Mesothelial cell of epicardium (in vitro differentiated cells): ENCODE results near the gene PPIP5K1. TPM values are rescaled to one million over a fixed set of nuclear protein-coding genes. Genes with fewer than 3 reads are reported as not detected.
"Not testable (repeated sequence)": the region's sequence is repeated elsewhere in the genome, so short reads cannot be mapped to it uniquely, and the experiment has no call there.

Experiments
- DNase-seq, 2 experiments: peaks; one replicate each; pipeline ENCODE4 v3.0.0; 2021; ENCODE audit warnings: low spot score in 2 of 2; ENCODE audit not compliant: unreplicated experiment in 2 of 2
- H3K27ac Mint-ChIP-seq: 2 replicates; pipeline ENCODE4 v1.8.0; 2021; ENCODE audit warnings: mixed read lengths
- H3K27me3 Mint-ChIP-seq: 2 replicates; pipeline ENCODE4 v1.8.0; 2021; ENCODE audit warnings: low read depth, mixed read lengths
- H3K36me3 Mint-ChIP-seq: 2 replicates; pipeline ENCODE4 v1.8.0; 2021; ENCODE audit warnings: mixed read lengths
- H3K4me1 Mint-ChIP-seq: 2 replicates; pipeline ENCODE4 v1.8.0; 2021; ENCODE audit warnings: mixed read lengths
- H3K4me3 Mint-ChIP-seq: 2 replicates; pipeline ENCODE4 v1.8.0; 2021; ENCODE audit warnings: mild to moderate bottlenecking, moderate library complexity, mixed read lengths
- H3K9me3 Mint-ChIP-seq: 2 replicates; pipeline ENCODE4 v1.8.0; 2021; ENCODE audit warnings: mixed read lengths
- CTCF ChIP-seq: fragments of 200-600 bp; sonication (generic); IDR thresholded peaks from one replicate; pipeline ENCODE4 v1.5.0; 2021; ENCODE audit warnings: antibody characterized with exemption; ENCODE audit not compliant: unreplicated experiment
- total RNA-seq: library from RNA; stranded (reverse); gene quantifications from 3 replicates; pipeline ENCODE4 v1.2.1, GENCODE V29; 2021

PPIP5K1 gene
- total RNA-seq, 1 donor from 2014 or later: 56.0 TPM

- H3K27me3 Mint-ChIP-seq, DNase-seq, H3K4me1 Mint-ChIP-seq, H3K9me3 Mint-ChIP-seq, H3K4me3 Mint-ChIP-seq, H3K36me3 Mint-ChIP-seq, H3K27ac Mint-ChIP-seq: not testable (repeated sequence)
These were observed 15.4 kb downstream of the PPIP5K1 start for GRCh38 chr15:43574607-43575006.

- H3K4me3 Mint-ChIP-seq, H3K27ac Mint-ChIP-seq, H3K4me1 Mint-ChIP-seq, H3K27me3 Mint-ChIP-seq, H3K36me3 Mint-ChIP-seq, H3K9me3 Mint-ChIP-seq, DNase-seq: not testable (repeated sequence)
These were observed 23.4 kb downstream of the PPIP5K1 start for GRCh38 chr15:43566615-43567014.

GRCh38 chr15:43563793-43564192 lies 26.2 kb downstream of the PPIP5K1 start:
- not testable (repeated sequence) for DNase-seq, H3K27ac Mint-ChIP-seq

GRCh38 chr15:43562753-43563152 lies 27.3 kb downstream of the PPIP5K1 start:
- DNase-seq, H3K4me1 Mint-ChIP-seq, H3K9me3 Mint-ChIP-seq, H3K27ac Mint-ChIP-seq, H3K27me3 Mint-ChIP-seq, H3K4me3 Mint-ChIP-seq, H3K36me3 Mint-ChIP-seq: not testable (repeated sequence)

More at GRCh38 chr15:43563793-43564192, 26.2 kb downstream of the PPIP5K1 start:
- not testable (repeated sequence) for H3K4me1 Mint-ChIP-seq, H3K36me3 Mint-ChIP-seq, H3K4me3 Mint-ChIP-seq, H3K9me3 Mint-ChIP-seq, H3K27me3 Mint-ChIP-seq

- H3K4me1 Mint-ChIP-seq: no peaks in the 10 kb centered on the region
- H3K9me3 Mint-ChIP-seq: no peaks in the 10 kb centered on the region
- no peak overlapping the region for H3K27ac Mint-ChIP-seq
- TF ChIP-seq CTCF: no peak
- H3K36me3 Mint-ChIP-seq: peaks cover 7% of the 10 kb centered on the region
- no peak for DNase-seq
- H3K27me3 Mint-ChIP-seq: no peaks in the 10 kb centered on the region
- no peak overlapping the region for H3K4me3 Mint-ChIP-seq
These were observed 37.0 kb downstream of the PPIP5K1 start for GRCh38 chr15:43552986-43553385.

- TF ChIP-seq CTCF: no peak
- no peaks in the 10 kb centered on the region for H3K27me3 Mint-ChIP-seq
- H3K4me3 Mint-ChIP-seq: no peak overlapping the region
- no peak for DNase-seq
- peaks cover 6% of the 10 kb centered on the region for H3K9me3 Mint-ChIP-seq
- peaks cover 12% of the 10 kb centered on the region for H3K36me3 Mint-ChIP-seq
- H3K4me1 Mint-ChIP-seq: no peaks in the 10 kb centered on the region
- no peak overlapping the region for H3K27ac Mint-ChIP-seq
These were observed 37.8 kb downstream of the PPIP5K1 start for GRCh38 chr15:43552256-43552655.

- no peaks in the 10 kb centered on the region for H3K4me1 Mint-ChIP-seq
- no peak overlapping the region for H3K4me3 Mint-ChIP-seq
- H3K36me3 Mint-ChIP-seq: peaks cover 17% of the 10 kb centered on the region
- no peaks in the 10 kb centered on the region for H3K27me3 Mint-ChIP-seq
- DNase-seq: no peak
- TF ChIP-seq CTCF: no peak
- peaks cover 11% of the 10 kb centered on the region for H3K9me3 Mint-ChIP-seq
- no peak overlapping the region for H3K27ac Mint-ChIP-seq
These were observed 39.3 kb downstream of the PPIP5K1 start for GRCh38 chr15:43550527-43551363.
